Measurements from ENCODE around the gene GPR162.

DNA sequence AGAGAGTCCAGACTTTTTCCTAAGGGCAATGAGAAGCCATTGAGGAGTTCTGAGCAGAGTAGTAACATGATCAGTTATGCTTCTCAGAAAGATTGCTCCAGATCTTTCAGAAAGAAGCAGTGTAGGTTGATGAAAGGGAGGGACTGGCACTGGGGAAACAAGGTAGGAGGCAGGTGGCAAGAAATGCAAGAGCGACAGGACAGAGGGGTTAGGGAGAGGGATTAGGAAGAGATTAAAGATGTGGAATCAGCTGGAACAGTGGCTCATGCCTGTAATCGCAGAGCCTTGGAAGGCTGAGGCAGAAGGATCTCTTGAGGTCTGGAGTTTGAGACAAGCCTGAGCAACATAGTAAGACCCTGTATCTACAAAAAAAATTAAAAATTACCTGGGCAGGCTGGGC lies 26.1 kb downstream of the GPR162 start:
- no peak for TF ChIP-seq CTCF (IDR thresholded peaks at IDR 0.05)
- no peak for TF ChIP-seq POLR2A (IDR thresholded peaks at IDR 0.05)

All from suprapubic skin (tissue), 3 donors.